DOHH2 (cell line): Measurements from ENCODE around the gene SLC4A2.
"Not testable (repeated sequence)": the region's sequence is repeated elsewhere in the genome, so short reads cannot be mapped to it uniquely, and the experiment has no call there.

ENCODE experiments used
- H3F3A ChIP-seq: fragments of 200-600 bp; sonication (generic), shearing (Covaris generic); 2 replicates; pipeline ENCODE4 v1.6.0; 2016; ENCODE audit warnings: antibody characterized with exemption, mild to moderate bottlenecking; ENCODE audit not compliant: control insufficient read depth, insufficient read depth
- H3K27ac ChIP-seq: fragments of 200-600 bp; sonication (generic); 2 replicates; pipeline ENCODE4 v1.5.1; 2014; ENCODE audit warnings: low read depth, mild to moderate bottlenecking, low read length, moderate library complexity
- H3K27me3 ChIP-seq: fragments of 200-600 bp; sonication (generic); 2 replicates; pipeline ENCODE4 v1.6.1; 2014; ENCODE audit warnings: mild to moderate bottlenecking, low read length, mixed read lengths; ENCODE audit not compliant: control insufficient read depth
- H3K36me3 ChIP-seq: fragments of 200-600 bp; sonication (generic); 2 replicates; pipeline ENCODE4 v1.6.1; 2014; ENCODE audit warnings: mild to moderate bottlenecking, low read length, moderate library complexity, mixed read lengths; ENCODE audit not compliant: control insufficient read depth
- H3K4me1 ChIP-seq: fragments of 200-600 bp; sonication (generic); 2 replicates; pipeline ENCODE4 v1.6.1; 2014; ENCODE audit warnings: mild to moderate bottlenecking, low read length, mixed read lengths; ENCODE audit not compliant: control insufficient read depth
- H3K4me2 ChIP-seq: fragments of 200-600 bp; sonication (generic); 2 replicates; pipeline ENCODE4 v1.6.0; 2014; ENCODE audit warnings: mild to moderate bottlenecking, low read length, moderate library complexity
- H3K4me3 ChIP-seq: fragments of 200-600 bp; sonication (generic); 2 replicates; pipeline ENCODE4 v1.5.1; 2014; ENCODE audit warnings: mild to moderate bottlenecking, low read length, mixed read lengths
- H3K79me2 ChIP-seq: fragments of 200-600 bp; sonication (generic); 2 replicates; pipeline ENCODE4 v1.6.1; 2014; ENCODE audit warnings: mild to moderate bottlenecking, low read length, mixed read lengths; ENCODE audit not compliant: control insufficient read depth
- H3K9me2 ChIP-seq: fragments of 200-600 bp; sonication (generic); replicated peaks from 2 replicates; pipeline ENCODE4 v1.6.1; 2014; ENCODE audit warnings: mild to moderate bottlenecking, low read length, mixed read lengths; ENCODE audit not compliant: control insufficient read depth
- H3K9me3 ChIP-seq: fragments of 200-600 bp; sonication (generic); 2 replicates; pipeline ENCODE4 v1.6.1; 2014; ENCODE audit warnings: antibody characterized with exemption, low read length, mixed read lengths; ENCODE audit not compliant: control insufficient read depth, insufficient read depth
- H4K20me1 ChIP-seq: fragments of 200-600 bp; sonication (generic); 2 replicates; pipeline ENCODE4 v1.6.0; 2014; ENCODE audit warnings: low read depth, mild to moderate bottlenecking, antibody characterized with exemption, low read length, moderate library complexity; ENCODE audit not compliant: control insufficient read depth, insufficient read depth
- CTCF ChIP-seq: fragments of 200-600 bp; sonication (generic); IDR thresholded peaks from one replicate; pipeline ENCODE4 v1.5.1; 2014; ENCODE audit warnings: antibody characterized with exemption, mild to moderate bottlenecking, low read depth, low read length; ENCODE audit not compliant: poor library complexity, severe bottlenecking
- EZH2phosphoT487 ChIP-seq: fragments of 200-600 bp; sonication (generic); IDR thresholded peaks from 2 replicates; pipeline ENCODE4 v1.6.1; 2017; ENCODE audit warnings: borderline replicate concordance, mild to moderate bottlenecking, antibody characterized with exemption, low read length, moderate library complexity, mixed read lengths

The SLC4A2 gene

DNA sequence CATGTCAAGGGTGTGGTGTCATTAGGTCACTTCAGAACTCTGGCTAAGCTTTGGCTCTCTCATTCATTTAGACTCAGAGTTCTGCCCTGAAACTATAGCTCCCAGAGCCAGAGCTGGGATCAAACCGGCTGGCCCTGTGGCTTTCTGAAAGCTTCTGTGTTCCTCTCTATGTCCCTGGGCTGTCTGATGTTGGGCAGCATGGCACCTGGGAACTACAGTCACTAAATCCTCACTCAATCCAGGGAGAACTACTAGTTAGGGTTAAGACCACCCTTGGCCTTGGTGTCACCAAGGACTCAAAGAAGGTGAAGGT lies 48.3 kb upstream of the SLC4A2 start:
- no peaks in the 10 kb centered on the region for H3K79me2 ChIP-seq
- no peaks in the 10 kb centered on the region for H3K36me3 ChIP-seq
- peaks cover 6% of the 10 kb centered on the region; the same call in 1 of the 2 replicates for H3F3A ChIP-seq
- no peaks in the 10 kb centered on the region for H3K9me2 ChIP-seq
- no peaks in the 10 kb centered on the region for H4K20me1 ChIP-seq
- H3K4me1 ChIP-seq, result peaks cover 43% of the 10 kb centered on the region
- H3K27ac ChIP-seq, result no peak overlapping the region
- no peak overlapping the region for H3K4me3 ChIP-seq
- no peaks in the 10 kb centered on the region for H3K9me3 ChIP-seq
- H3K4me2 ChIP-seq, result no peak overlapping the region
- H3K27me3 ChIP-seq, result no peaks in the 10 kb centered on the region
- no peak for TF ChIP-seq CTCF
- TF ChIP-seq EZH2phosphoT487, result no peak

DNA sequence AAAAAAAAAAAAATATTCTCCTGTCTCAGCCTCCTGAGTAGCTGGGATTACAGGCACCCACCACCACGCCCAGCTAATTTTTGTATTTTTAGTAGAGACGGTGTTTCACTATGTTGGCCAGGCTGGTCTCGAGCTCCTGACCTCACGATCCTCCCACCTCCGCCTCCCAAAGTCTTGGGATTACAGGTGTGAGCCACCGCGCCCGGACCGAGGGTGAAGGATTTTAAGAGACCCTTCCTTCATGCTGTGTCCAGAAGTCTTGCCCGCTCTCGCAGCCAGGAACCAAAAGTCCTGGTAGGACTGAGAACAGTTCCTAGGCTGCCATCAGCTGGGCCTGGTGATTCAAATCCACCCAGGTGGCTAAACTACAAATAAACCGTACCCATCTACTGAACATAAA lies 47.8 kb upstream of the SLC4A2 start:
- H3K27me3 ChIP-seq, H3K9me2 ChIP-seq, H3K9me3 ChIP-seq, H4K20me1 ChIP-seq, H3K27ac ChIP-seq, H3K4me3 ChIP-seq, H3K79me2 ChIP-seq, H3K4me2 ChIP-seq, H3F3A ChIP-seq, H3K36me3 ChIP-seq: not testable (repeated sequence)
- peaks cover 43% of the 10 kb centered on the region for H3K4me1 ChIP-seq

DNA sequence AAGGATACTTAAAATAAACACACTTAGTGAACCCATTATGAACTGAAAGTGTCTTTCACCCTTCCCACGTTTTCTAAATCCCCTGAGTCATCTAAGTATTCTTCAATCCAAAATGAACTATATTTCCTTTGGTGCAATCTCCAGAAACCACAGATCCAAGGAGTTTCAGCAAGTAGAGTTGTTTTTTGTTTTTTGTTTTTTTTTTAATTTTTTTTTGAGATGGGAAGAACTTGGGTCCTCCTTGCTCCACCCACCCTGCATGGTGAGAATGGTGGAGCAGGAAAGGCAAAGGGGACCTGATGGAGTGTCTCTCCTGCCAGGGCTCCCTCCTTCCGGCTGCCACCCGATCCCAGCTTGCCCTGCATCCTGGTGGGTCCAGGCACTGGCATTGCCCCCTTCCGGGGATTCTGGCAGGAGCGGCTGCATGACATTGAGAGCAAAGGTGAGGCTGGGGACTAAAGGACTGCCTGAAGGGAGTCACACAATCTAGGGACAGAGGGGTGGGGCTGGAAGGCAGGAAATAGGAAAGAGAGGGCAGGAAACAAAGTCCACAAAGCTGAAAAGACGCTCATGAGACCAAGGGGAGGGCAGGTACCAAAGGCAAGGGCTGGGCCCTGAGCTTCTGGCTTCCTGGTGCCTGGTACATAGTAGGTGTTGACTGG lies 47.2 kb upstream of the SLC4A2 start:
- Histone ChIP-seq H3K27me3 (no peaks in the 10 kb centered on the region), H3K79me2 (no peaks in the 10 kb centered on the region), H3K9me3 (no peaks in the 10 kb centered on the region), H3K36me3 (no peaks in the 10 kb centered on the region), H3K4me2 (no peak overlapping the region), H3K27ac (no peak overlapping the region), H3K4me1 (peaks cover 46% of the 10 kb centered on the region), H3K4me3 (no peak overlapping the region), H3K9me2 (no peaks in the 10 kb centered on the region), H4K20me1 (no peaks in the 10 kb centered on the region), H3F3A (peaks cover 6% of the 10 kb centered on the region; the same call in 1 of the 2 replicates)
- TF ChIP-seq EZH2phosphoT487, result no peak
- TF ChIP-seq CTCF, result no peak

DNA sequence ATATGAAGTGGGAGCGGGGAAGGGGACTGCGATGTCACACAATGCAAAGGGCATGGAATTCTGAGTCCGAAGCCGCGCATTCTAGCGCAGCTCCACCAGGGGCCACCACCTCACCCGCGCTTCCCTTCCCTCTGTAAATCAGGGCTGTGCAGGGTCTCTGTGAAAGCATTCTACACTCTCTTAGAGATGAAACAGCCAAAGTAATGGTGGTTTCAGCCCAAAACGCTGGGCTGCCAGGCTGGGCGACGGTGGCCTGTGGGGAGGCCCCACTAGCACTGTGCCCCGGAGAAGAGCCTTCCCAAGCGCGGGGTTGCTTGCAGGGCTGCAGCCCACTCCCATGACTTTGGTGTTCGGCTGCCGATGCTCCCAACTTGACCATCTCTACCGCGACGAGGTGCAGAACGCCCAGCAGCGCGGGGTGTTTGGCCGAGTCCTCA lies 46.5 kb upstream of the SLC4A2 start:
- no peaks in the 10 kb centered on the region for H3K9me2 ChIP-seq
- H3K4me1 ChIP-seq, result peaks cover 51% of the 10 kb centered on the region
- TF ChIP-seq EZH2phosphoT487, result no peak
- TF ChIP-seq CTCF, result peak; percentile 58
- H3K9me3 ChIP-seq, result no peaks in the 10 kb centered on the region
- H3K27ac ChIP-seq, result no peak overlapping the region
- H4K20me1 ChIP-seq, result no peaks in the 10 kb centered on the region
- H3K27me3 ChIP-seq, result no peaks in the 10 kb centered on the region
- no peak overlapping the region for H3K4me3 ChIP-seq
- H3K4me2 ChIP-seq, result peak overlapping the region; percentile 90
- H3K79me2 ChIP-seq, result no peaks in the 10 kb centered on the region
- H3F3A ChIP-seq, result peaks cover 6% of the 10 kb centered on the region; the same call in 1 of the 2 replicates
- no peaks in the 10 kb centered on the region for H3K36me3 ChIP-seq
